ENCODE measurements around the gene NECAB2. TPM values are rescaled to one million over a fixed set of nuclear protein-coding genes. Genes with fewer than 3 reads are reported as not detected.

The NECAB2 gene
- total RNA-seq, 1 donor, result 0.72 TPM

- H3K27ac ChIP-seq (ENCODE audit: low read depth, low read length), result no peak overlapping the region
- TF ChIP-seq, protein P1, sequence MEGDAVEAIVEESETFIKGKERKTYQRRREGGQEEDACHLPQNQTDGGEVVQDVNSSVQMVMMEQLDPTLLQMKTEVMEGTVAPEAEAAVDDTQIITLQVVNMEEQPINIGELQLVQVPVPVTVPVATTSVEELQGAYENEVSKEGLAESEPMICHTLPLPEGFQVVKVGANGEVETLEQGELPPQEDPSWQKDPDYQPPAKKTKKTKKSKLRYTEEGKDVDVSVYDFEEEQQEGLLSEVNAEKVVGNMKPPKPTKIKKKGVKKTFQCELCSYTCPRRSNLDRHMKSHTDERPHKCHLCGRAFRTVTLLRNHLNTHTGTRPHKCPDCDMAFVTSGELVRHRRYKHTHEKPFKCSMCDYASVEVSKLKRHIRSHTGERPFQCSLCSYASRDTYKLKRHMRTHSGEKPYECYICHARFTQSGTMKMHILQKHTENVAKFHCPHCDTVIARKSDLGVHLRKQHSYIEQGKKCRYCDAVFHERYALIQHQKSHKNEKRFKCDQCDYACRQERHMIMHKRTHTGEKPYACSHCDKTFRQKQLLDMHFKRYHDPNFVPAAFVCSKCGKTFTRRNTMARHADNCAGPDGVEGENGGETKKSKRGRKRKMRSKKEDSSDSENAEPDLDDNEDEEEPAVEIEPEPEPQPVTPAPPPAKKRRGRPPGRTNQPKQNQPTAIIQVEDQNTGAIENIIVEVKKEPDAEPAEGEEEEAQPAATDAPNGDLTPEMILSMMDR (IDR thresholded peaks at IDR 0.05; ENCODE audit: extremely low read depth, low read depth, low read length), result no peak
- H3K36me3 ChIP-seq (ENCODE audit: insufficient read depth, low read length), result no peaks in the 10 kb centered on the region
- H3K27me3 ChIP-seq (ENCODE audit: insufficient read depth, low read length), result peaks cover 40% of the 10 kb centered on the region
- no peak overlapping the region for H3K4me2 ChIP-seq (ENCODE audit: insufficient read depth, low read length)
- H4K20me1 ChIP-seq (ENCODE audit: insufficient read depth, low read length), result no peaks in the 10 kb centered on the region
- DNase-seq (ENCODE audit: insufficient read length, low spot score, missing footprints), result peak; percentile 94
- no peaks in the 10 kb centered on the region for H3K4me1 ChIP-seq (ENCODE audit: insufficient read depth, low read length)
- H3K79me2 ChIP-seq (ENCODE audit: insufficient read depth, low read length), result no peaks in the 10 kb centered on the region
- no peak overlapping the region for H3K4me3 ChIP-seq (ENCODE audit: insufficient read depth, low read length)
- H3K9me3 ChIP-seq (ENCODE audit: low read depth, low read length), result peaks cover 2% of the 10 kb centered on the region
- no peak overlapping the region for H2AFZ ChIP-seq (ENCODE audit: low read length)
Observed at GRCh38 chr16:84040823-84041820, 73.1 kb downstream of the NECAB2 start.

- peak; percentile 53 for DNase-seq (ENCODE audit: insufficient read length, low spot score, missing footprints)
- Histone ChIP-seq H4K20me1 (ENCODE audit: insufficient read depth, low read length) (no peaks in the 10 kb centered on the region), H3K4me3 (ENCODE audit: insufficient read depth, low read length) (no peak overlapping the region), H3K36me3 (ENCODE audit: insufficient read depth, low read length) (no peaks in the 10 kb centered on the region), H3K4me1 (ENCODE audit: insufficient read depth, low read length) (no peaks in the 10 kb centered on the region), H3K4me2 (ENCODE audit: insufficient read depth, low read length) (no peak overlapping the region), H3K79me2 (ENCODE audit: insufficient read depth, low read length) (no peaks in the 10 kb centered on the region), H2AFZ (ENCODE audit: low read length) (no peak overlapping the region), H3K9me3 (ENCODE audit: low read depth, low read length) (no peaks in the 10 kb centered on the region), H3K27me3 (ENCODE audit: insufficient read depth, low read length) (peaks cover 40% of the 10 kb centered on the region), H3K27ac (ENCODE audit: low read depth, low read length) (no peak overlapping the region)
- TF ChIP-seq, protein P1 (IDR thresholded peaks at IDR 0.05; ENCODE audit: extremely low read depth, low read depth, low read length), result no peak
Observed at GRCh38 chr16:84041881-84042280, 73.8 kb downstream of the NECAB2 start.

- no peak within 1 kb of the TSS for H3K4me2 ChIP-seq (ENCODE audit: insufficient read depth, low read length)
- peak; percentile 69 for DNase-seq (ENCODE audit: insufficient read length, low spot score, missing footprints)
- no peaks in the 10 kb centered on the region for H3K79me2 ChIP-seq (ENCODE audit: insufficient read depth, low read length)
- H3K27me3 ChIP-seq (ENCODE audit: insufficient read depth, low read length), result peaks cover 40% of the 10 kb centered on the region
- H3K36me3 ChIP-seq (ENCODE audit: insufficient read depth, low read length), result no peaks in the 10 kb centered on the region
- H3K4me1 ChIP-seq (ENCODE audit: insufficient read depth, low read length), result no peaks in the 10 kb centered on the region
- no peak within 1 kb of the TSS for H3K4me3 ChIP-seq (ENCODE audit: insufficient read depth, low read length)
- H2AFZ ChIP-seq (ENCODE audit: low read length), result no peak within 1 kb of the TSS
- H3K9me3 ChIP-seq (ENCODE audit: low read depth, low read length), result no peaks in the 10 kb centered on the region
- no peak within 1 kb of the TSS for H3K27ac ChIP-seq (ENCODE audit: low read depth, low read length)
- no peaks in the 10 kb centered on the region for H4K20me1 ChIP-seq (ENCODE audit: insufficient read depth, low read length)
- TF ChIP-seq, protein P1 (IDR thresholded peaks at IDR 0.05; ENCODE audit: extremely low read depth, low read depth, low read length), result no peak
Observed at GRCh38 chr16:84042308-84042878, 74.3 kb downstream of the NECAB2 start, which contains the start of gene SLC38A8. Gene SLC38A8 (minus strand): TSS chr16:84042795. CDS start chr16:84042157, 638 bp downstream.

All from osteoblast (primary cell).